HL-60/S4 (cell line): ENCODE data around the gene CYSTM1.

Experiments used
- in situ Hi-C: fragments of 300-500 bp; cut with MboI; formaldehyde crosslinking; loops from 2 replicates; pipeline ENCODE4 v1.14.3; 2022; ENCODE audit warnings: low sequenced_read_pairs

The CYSTM1 gene

DNA sequence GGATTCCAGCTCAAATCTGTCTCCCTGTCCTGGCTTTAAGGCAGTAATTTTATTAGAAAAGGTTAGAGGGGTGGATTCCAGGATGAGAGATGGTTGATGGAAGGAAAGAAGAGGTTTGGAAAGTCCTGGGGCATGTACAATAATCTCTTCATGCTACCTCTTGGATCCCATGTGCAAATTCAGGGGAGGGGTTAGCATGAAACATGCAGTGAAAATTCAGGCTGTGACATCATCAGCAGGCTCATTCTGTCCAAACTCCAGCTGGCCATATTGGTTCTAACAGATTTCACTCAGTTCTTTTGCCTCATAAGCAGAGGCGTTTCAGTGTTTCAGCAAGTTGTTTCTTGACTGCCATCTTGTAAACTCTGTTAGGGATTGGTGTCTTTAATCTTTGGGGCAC, 55.4 kb downstream of the CYSTM1 start:
- in situ Hi-C loops: no loop called here

DNA sequence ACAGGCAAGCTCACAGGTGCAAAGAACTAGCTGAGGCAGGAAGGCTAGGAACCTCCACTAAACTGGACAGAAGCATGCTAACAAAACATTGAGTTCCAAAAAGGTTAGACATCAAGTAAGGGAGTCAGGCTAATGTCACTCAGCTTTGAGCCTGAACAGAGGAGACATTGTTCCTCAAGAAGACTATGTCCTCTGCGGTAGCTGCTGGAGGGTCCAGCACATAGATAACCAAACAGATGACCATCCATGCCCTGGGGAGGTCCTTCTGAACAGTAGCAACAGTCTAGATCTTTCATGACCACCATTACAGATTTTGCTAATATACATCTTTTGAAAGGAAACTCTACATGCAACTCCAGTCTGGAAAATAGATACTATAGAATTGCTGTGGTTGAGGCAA, 57.7 kb downstream of the CYSTM1 start:
- in situ Hi-C loops: no loop called here

DNA sequence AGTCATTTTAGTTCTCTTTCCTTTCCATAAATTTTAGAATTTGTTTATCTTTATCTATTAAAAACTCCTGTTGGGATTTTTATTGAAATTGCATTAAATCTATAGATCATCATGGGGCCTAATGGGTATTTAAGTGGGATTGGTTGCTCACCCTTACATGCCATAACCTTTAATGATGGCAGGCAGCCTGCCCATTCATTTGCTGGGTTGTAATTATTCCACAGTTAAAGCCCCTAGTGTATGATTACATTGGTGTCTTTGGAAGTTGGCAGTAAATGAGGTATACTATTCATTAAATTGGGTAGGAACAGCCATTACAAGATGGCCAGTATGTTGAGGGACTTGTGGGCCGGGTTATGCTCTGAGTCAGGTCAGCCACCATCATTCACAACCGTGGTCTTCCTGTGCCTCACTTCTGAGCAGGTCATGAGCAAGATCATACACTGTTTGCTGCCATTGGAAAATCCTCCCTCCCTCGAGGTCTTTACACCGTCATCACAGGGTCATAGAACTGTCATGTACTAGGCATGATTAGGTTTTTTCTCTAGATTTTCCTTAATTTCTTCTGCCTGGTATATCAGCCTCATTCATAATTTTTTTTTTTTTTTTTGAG, 59.5 kb downstream of the CYSTM1 start:
- in situ Hi-C loops: no loop called here

DNA sequence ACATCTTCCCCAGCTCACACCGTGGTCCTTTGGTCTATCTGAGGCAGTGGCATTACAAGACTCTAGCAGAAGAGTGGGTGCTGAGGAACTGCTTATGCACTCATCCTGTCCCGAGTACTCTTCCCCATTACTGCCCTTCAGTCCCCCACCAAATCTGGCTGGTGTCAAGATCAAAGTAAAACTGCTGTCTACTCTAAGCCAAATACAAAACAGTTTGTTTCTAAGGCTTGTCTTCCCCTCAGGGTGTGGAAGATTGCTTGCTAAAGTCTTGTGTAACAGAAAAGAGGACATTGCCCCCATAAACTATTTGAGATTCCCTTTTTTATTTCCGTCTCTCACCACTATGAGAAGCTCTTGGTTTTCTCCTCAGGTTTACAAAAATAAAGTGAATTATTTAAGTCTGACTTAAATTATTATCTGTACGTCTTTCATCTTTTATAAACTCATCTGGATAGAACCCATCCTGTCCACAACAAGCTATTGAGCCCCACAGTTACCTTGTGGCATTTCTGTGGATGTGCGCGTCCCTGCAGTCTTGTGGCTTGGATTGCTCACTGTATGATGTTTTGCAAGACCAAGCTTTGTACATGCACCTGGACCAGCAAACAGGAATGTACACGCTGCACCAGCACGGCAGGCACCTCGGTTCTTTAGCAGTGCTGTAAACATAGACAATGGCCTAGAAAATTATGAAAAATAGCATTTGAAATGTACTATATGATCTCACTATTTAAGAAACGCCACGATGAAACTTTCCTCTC, 61.0 kb downstream of the CYSTM1 start:
- in situ Hi-C loops: no loop called here

DNA sequence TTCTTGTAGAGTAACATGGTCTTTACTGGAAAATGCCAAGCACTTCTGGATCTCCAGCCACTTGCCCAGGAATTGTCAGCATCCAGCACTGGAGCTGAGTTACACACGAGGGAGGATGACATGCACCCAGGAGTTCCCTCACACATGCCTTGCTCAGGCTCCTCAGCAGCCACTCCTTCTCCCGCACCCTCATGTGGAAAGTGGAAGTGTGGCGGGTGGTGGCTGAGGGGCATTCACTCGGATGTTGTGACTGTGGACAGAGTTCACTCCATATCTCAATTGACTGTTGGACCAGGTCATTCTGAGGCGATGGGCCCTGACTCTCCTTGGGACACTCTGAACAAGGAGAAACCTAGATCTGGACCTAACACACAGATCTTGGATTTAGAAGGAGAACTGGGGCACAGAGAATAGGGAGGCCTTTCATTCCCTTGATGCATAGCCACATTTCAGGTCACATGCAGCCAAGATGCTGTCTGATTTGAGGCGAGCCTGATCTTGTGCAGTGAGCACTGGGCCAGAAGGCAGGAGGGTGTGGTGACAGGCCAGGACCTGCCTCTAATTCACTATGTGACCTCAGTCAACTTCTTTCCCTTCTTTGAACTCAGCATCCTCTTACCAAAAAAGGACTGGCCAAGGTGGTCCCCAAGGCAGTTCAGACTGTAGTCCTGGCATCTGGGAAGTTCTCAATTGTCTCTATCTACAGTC, 62.1 kb downstream of the CYSTM1 start:
- in situ Hi-C loops: no loop called here

DNA sequence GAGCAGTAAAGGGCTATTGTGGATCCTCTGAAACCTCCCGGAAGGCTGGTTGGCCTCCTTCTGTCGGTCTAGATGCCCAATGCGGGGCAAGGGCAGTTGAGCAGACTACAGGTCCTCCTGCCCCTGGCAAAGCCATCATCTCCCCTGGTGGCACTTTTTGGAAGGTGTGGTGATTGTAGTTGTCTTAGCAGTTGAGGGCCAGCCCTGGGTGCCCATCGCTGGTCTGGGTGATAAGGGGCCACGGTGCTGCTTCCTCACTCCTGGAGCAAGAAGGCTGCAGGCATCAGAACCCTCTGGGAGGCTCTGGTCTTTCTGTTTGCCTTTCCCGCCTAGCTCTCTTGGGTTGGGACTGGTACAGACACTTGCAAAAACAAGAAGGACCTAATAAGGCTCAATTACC, 63.8 kb downstream of the CYSTM1 start:
- in situ Hi-C loops: no loop called here

DNA sequence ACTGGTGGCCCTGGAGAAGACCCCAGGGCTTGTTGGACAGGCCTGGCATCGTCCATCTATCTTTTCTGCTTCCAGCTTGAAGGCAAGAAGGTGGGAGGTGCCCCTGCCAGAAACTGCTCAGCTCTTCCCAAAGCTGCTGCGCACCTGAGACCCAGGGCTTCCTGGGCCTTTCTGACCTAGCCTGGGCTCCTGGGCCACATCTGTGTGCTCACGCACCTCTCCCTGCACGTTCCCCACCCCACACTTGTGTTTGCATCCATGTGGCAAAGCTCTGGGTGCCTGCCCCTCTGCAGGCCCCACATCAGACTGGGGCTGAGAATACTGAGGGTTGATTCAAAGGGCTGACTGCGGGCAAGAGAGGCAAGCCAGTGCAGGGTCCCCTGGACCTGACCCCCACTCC, 64.5 kb downstream of the CYSTM1 start:
- in situ Hi-C loops: no loop called here

DNA sequence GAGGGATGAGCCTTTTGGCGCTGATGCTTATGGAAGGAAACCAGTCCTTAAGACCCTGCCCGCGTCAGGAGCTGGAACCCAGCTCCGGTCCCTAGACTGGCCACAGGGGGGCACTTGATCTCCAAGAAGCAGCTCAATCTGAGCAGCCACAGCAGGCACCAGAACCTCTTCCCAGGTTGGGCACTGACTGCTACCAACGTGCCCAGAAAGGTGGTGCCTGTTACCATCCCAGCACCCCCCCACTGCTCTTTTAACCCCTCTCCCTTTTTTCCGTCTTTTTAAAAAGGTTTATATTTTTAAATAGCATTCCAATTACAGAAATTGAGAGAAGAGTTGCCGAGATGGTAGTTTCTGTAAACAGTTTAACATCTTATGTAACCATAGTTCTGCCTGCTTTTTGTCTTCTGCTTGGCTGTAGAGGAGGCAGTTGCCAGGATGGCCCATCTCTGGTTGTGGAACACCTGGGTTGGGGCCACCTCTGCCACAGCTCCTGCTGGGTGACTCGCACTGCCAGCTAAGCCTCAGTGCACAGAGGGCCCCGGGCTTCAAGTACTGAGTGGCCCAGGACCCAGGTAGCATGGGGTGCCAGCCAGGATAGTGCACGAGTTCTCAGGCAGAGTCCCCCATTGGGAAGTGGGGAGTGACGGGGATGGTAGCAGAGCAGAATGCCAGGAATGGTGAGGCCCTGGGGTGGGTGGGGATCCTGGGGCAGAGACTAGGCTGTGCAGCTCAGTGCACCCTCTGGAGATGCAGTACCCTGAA, 65.1 kb downstream of the CYSTM1 start:
- in situ Hi-C loops: loop anchor here (5.0 to 10.0 kb wide), 2 partner anchors 117 to 475 kb away; no protein-coding TSS in a partner anchor

DNA sequence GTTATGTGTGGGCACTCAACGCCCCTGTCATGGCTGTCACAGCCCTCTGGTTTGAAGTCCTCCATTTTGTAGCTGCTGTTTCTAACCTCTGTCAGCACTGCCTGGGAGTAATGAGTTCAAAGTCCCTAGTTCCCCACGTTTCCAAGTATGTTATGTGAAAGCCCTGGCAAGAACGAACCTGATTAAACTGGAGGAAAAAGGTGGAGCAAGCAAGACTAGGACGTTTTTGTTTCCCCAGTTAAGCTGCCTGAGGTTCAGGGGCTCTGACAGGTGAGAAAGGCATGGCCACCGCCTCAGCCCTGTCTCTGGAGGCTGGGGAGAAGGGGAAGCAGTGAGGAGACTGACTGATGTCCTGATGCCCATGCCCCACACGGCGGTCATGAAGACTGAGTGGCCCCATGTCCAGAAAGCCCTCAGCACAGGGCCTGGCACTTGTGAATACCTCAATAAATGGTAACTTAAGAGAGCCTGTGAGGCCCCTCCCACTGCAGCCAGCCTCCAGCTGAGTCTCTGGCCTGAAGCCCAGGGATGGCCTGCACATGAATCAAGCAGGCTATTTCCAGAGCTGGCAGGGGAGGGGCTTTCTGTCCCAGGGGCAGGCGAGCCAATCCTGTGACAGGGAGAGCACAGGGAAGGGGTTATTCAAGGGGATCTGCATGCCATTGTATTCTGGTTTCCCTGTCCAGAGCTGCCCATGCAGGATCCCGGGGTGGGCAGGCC, 66.2 kb downstream of the CYSTM1 start:
- in situ Hi-C loops: loop anchor here (5.0 to 10.0 kb wide), 2 partner anchors 116 to 474 kb away; no protein-coding TSS in a partner anchor

DNA sequence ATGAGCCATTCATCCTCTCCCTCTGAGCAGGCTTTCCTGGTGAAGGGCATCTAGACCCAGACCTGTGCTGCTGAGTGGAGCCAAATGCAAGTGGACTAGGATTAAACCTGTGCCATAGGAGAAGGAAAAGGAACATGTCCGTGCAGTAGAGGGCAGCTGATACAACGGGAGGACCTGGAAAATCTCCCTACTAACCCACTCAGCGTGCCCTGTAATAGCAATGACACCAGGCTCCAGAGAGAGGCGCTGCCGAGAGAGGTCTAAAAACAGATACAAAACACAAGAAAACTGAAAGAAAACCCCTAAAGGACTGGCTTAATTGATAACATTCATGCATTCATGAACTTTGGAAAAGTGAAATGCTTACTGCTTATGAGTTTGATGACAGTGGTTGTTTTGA, 67.1 kb downstream of the CYSTM1 start:
- in situ Hi-C loops: loop anchor here (5.0 to 10.0 kb wide), 2 partner anchors 115 to 473 kb away; no protein-coding TSS in a partner anchor

DNA sequence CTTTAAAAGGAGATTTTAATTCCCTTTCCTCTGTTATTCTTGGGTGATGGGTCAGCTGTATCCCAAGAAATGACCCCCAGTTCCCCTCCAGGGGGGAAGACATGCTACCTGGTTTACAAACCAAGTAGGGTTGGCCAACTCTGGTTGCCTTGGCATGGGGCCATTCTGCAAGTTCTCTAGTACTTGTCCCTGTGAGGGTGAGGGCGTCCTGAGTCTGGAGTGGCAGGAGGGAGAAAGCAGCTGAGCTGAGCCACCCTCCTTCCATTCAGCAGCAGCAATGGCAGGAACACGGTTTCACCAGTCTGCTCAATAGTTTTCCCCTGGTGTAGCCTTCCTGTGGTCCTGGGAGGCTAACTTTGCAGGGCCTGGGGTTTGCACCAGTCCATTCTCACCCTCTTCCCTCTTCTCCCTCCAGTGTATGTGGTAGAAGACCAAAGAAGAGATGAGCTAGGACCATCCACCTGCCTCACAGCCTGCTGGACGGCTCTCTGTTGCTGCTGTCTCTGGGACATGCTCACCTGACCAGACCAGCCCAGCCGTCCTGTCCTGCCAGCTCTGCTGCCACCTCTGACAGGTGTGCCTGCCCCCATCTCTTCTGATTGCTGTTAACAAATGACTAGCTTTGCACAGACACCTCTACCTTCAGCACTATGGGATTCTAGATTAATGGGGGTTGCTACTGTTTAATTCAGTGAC, 68.0 kb downstream of the CYSTM1 start:
- in situ Hi-C loops: loop anchor here (5.0 to 10.0 kb wide), 2 partner anchors 114 to 472 kb away; no protein-coding TSS in a partner anchor

DNA sequence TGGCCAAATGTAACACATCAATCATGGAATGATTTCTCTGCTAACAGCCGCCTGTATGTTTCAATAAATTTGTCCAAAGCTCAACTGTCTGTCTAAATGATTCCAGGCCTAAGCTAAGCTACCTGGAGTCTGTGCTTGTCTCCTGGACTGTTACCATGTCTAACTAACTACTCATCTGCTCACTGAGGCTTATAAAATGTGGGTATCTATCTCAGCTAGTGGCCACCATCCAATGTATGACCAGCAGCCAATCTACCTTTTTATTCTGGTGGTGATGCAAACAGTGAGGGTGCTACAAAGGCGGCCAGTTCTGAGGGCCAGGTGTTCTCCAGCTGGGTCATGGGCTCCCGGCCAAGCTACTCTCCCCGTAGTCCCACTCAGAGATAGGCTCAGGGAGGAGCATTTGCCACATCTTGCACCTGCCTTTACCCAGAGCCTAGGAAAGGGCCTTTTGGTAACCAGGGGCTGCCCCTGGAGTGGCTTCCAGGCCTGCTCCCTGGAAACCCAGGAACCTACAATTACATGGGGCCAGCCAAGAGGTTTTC, 68.8 kb downstream of the CYSTM1 start:
- in situ Hi-C loops: loop anchor here (5.0 to 10.0 kb wide), 2 partner anchors 114 to 471 kb away; no protein-coding TSS in a partner anchor

DNA sequence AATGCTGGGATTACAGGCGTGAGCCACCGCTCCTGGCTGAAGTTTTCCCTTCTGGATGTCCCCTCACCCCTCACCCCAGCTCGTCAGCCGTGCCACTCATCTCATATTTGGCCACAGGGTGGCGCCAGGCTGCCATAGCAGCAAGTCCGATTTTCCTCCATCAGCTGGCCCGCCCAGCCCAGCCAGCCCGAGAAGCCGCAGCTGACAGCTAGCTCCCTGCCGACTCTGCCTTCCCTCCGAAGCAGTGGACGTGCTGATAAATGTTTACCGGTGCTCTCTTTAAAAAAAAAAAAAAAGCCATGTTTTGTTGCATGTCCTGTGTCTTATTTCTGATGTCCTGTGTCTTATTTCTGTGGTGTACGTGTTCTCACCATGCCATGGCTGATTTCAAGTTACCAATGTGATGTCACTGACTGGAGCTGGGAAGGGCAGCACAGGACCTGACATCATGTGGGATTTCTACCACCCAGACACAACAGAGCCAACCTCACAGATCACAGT, 69.6 kb downstream of the CYSTM1 start:
- in situ Hi-C loops: loop anchor here (5.0 to 10.0 kb wide), 2 partner anchors 113 to 470 kb away; no protein-coding TSS in a partner anchor

DNA sequence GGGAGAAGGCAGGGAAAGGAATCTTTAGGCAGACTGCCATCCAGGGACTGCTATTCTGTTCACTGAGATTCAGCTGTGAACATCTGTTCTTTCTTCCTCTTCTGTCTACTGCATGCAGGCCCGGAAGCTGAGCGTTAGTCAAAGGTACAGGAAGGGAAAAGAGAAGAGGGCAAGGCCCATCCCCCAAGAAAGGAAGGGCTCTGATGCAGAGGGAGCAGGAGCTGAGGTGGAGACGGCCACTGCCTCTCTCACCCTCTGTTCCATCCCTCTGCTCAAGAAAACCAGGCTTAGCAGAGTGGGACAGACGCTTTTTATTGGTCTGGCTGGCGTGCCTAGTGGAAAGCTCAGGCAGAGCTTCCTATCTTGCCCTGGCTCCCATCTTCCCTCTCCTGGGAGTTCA, 70.4 kb downstream of the CYSTM1 start:
- in situ Hi-C loops: loop anchor here (10.0 kb wide), 1 partner anchor 469 kb away; no protein-coding TSS in a partner anchor

DNA sequence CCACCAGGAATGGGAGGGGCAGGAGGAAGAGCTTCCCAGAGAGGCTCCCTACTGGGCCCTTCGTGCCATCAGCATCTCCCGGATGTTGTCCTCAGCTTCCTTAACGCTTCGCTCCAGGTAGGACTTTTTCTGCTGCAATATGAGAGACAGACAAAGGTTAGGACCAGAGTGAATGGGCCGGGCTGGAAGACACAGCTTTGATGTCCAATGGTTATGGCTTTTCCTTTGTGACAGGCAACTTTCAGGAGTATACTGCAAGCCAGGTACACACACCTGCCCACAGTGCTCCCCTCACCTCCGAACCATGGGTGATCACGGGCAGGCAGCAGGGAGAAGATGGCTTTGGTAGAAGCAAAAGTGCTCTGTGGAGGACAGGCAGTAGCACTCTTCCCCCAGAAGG, 70.9 kb downstream of the CYSTM1 start:
- in situ Hi-C loops: loop anchor here (10.0 kb wide), 1 partner anchor 469 kb away; no protein-coding TSS in a partner anchor

DNA sequence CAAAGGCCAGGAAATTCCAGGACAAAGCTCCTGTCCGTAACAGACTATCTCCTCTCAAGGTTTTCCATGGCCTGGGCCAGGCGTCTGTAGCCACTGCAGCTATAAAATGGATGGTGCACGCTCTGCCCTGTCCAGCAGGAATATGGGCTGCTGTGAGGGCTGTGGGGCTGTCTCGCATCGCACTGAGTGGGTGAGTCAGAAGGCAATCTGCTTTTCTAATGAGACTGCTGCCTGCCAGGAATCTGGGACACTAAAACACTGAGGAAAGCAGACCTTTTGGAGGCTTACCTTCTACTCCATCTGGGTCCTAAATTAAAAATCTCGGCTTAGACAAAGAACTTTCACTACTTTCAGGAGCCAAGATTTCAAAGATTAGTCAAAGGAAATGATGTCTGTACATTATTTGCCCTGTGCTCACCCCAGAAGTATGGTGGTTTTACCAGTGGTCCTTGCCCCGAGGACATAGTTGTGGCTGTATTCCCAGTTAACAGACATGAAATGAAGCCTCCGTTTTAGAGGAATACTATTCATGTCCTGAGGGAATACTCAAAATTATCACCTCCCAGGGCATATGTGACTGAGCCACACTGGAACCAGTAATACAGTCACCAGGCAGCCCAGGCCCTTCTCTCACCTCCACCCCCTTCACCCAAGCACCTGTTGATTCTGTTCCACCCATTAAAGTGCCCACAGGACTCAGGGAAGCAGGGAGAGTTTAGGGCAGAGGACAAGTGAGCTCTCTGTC, 71.6 kb downstream of the CYSTM1 start:
- in situ Hi-C loops: loop anchor here (10.0 kb wide), 1 partner anchor 468 kb away; no protein-coding TSS in a partner anchor

DNA sequence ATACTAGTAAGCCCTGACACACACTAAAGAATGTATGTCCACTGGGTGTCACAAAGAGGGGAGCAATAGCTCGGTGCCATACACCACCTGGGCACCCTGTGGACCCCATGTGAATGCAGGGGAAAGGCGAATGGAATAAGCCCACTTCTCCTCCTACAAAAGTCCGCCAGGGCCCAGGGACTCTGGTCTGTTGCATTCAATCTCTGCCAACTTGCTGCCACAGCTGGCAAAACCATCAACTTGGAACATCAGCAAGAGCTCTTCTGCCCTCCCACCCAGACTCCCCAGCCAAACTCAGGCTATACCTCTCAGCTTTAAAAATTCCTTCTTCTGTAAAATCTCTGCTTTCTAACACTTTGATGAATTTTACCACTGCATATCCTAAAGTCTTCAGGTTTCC, 73.4 kb downstream of the CYSTM1 start:
- in situ Hi-C loops: loop anchor here (10.0 kb wide), 1 partner anchor 466 kb away; no protein-coding TSS in a partner anchor

DNA sequence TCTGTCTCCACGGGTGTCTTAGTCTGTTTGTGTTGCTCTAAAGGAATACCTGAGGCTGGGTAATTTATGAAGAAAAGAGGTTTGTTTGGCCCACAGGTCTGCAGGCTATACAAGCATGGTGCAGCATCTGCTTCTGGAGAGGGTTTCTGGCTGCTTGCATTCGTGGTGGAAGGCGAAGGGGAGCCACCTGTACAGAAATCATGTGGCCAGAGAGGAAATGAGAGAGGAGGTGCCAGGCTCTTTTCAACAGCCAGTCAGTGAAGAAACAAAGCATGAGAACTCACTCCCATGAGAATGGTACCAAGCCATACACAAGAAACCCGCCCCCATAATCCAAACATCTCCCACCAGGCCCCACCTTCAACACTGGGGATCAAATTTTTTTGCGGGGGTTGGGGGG, 74.5 kb downstream of the CYSTM1 start:
- in situ Hi-C loops: loop anchor here (10.0 kb wide), 1 partner anchor 465 kb away; no protein-coding TSS in a partner anchor
